BLaER1 (cell line): ENCODE results near the gene RACGAP1.

Experiments
- H3K27ac ChIP-seq: shearing (Covaris generic); formaldehyde crosslinking; 2 replicates; pipeline ENCODE4 v1.8.1; 2022
- H3K27me3 ChIP-seq: shearing (Covaris generic); formaldehyde crosslinking; 2 replicates; pipeline ENCODE4 v1.8.1; 2022
- H3K36me3 ChIP-seq: shearing (Covaris generic); formaldehyde crosslinking; 2 replicates; pipeline ENCODE4 v1.8.1; 2022
- H3K4me1 ChIP-seq: shearing (Covaris generic); formaldehyde crosslinking; 2 replicates; pipeline ENCODE4 v1.8.1; 2022
- H3K4me2 ChIP-seq: shearing (Covaris generic); formaldehyde crosslinking; 2 replicates; pipeline ENCODE4 v1.8.1; 2022
- H3K4me3 ChIP-seq: shearing (Covaris generic); formaldehyde crosslinking; 2 replicates; pipeline ENCODE4 v1.8.1; 2022
- H3K9ac ChIP-seq: shearing (Covaris generic); formaldehyde crosslinking; 2 replicates; pipeline ENCODE4 v1.8.1; 2022
- H3K9me3 ChIP-seq: shearing (Covaris generic); formaldehyde crosslinking; 2 replicates; pipeline ENCODE4 v1.8.1; 2022
- H4K20me1 ChIP-seq: shearing (Covaris generic); formaldehyde crosslinking; 2 replicates; pipeline ENCODE4 v1.8.1; 2022
- Cebpa-rat ChIP-seq: shearing (Covaris generic); IDR thresholded peaks from 2 replicates; pipeline ENCODE4 v1.8.1; 2022

RACGAP1 gene

DNA sequence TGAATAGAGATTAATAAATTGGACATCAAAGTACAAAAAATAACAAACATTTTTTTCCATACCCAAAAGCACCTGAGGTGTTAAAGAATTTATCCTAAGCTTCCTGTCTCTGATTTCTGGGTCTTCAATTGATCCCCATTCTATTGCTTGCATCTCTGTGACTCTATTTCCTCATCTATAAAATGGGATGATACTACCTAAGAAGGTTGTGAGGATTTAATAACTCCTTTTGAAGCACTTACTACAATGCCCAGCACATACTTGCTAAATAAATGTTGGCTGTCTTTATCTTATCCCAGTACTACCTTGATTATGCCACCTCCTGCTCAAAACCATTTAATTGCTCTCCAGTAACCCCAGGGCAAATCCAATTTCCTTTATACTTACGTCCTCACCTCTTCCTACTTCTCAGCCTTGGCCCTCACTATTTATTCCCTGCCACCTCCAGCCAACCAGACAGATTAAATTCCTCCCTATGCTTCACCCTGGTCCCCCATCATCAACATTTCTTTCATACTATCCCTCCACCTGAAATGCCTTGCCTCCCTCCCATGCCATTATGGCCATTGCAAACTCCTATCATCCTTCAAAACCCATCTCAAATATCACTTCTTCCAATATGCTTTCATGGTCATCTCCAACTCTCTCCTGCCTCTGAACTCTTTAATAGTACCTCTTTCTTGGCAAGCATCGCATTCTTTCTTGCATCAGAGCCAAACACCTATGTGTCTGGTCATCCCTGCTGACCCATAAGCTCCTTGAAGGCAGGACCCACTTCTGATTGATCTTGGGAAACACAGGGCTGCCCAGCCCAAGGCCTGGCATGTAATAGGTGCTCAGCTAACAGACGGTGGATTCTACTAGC is 24.2 kb upstream of the RACGAP1 start:
- no peak for TF ChIP-seq Cebpa-rat
- Histone ChIP-seq H3K9me3 (no peaks in the 10 kb centered on the region), H3K9ac (no peak overlapping the region), H3K4me2 (no peak overlapping the region), H4K20me1 (no peaks in the 10 kb centered on the region; the same call in 1 of the 2 replicates), H3K4me1 (no peaks in the 10 kb centered on the region), H3K36me3 (no peaks in the 10 kb centered on the region), H3K27ac (no peak overlapping the region), H3K4me3 (no peak overlapping the region), H3K27me3 (peaks cover 47% of the 10 kb centered on the region)

DNA sequence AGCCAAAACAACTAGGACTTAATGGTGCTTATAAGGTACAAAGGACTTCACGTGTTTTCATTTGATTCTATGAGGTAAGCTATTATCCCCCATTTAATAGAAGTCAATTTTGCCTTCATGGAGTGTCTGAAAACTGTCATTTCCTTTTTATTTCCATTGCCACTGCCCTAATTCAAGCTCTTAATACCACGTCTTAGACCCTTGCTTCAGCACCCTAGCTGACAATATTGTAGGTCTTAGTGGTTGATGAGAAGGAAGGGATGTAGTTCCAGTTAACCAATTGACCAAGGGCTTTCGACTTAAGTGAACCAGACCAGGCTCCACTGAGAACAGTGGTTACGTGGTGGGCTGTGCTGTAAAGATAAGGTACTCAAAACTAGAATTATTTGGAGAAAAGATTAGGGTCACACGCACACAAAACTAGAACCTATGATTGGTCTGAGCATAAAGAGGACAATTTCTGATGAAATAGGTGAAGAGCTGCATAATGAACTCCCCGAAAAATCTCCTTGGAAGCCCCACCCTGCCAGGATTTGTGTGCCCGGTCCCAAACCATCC is 22.5 kb upstream of the RACGAP1 start:
- Histone ChIP-seq H3K27me3 (peaks cover 43% of the 10 kb centered on the region), H3K4me1 (no peaks in the 10 kb centered on the region), H3K4me3 (no peak overlapping the region), H3K27ac (no peak overlapping the region), H3K36me3 (no peaks in the 10 kb centered on the region), H4K20me1 (no peaks in the 10 kb centered on the region; the same call in 1 of the 2 replicates), H3K9me3 (no peaks in the 10 kb centered on the region), H3K4me2 (no peak overlapping the region), H3K9ac (no peak overlapping the region)
- no peak for TF ChIP-seq Cebpa-rat

DNA sequence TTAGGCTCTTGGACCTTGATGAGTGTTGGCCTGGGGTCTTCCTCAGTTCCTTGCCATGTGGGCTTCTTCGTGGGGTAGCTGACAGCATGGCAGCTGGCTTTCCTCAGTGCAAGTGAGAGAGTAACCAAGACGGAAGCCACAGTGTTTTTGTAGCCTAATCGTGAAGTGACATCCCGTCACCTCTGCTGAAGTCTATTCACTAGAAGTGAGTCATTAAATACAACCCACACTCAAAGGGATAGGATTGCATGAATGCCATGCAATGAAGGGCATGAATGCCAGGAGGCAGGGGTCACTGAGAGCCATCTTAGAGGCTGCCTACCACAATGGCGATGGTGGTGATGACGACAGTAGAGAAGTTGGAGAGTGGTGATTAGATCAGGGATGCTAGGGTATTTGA is 18.6 kb upstream of the RACGAP1 start:
- Histone ChIP-seq H3K4me3 (no peak overlapping the region), H4K20me1 (no peaks in the 10 kb centered on the region), H3K27ac (no peak overlapping the region), H3K36me3 (no peaks in the 10 kb centered on the region), H3K4me2 (no peak overlapping the region), H3K9me3 (no peaks in the 10 kb centered on the region), H3K4me1 (no peaks in the 10 kb centered on the region), H3K27me3 (peaks cover 5% of the 10 kb centered on the region; the same call in 1 of the 2 replicates), H3K9ac (no peak overlapping the region)
- no peak for TF ChIP-seq Cebpa-rat

DNA sequence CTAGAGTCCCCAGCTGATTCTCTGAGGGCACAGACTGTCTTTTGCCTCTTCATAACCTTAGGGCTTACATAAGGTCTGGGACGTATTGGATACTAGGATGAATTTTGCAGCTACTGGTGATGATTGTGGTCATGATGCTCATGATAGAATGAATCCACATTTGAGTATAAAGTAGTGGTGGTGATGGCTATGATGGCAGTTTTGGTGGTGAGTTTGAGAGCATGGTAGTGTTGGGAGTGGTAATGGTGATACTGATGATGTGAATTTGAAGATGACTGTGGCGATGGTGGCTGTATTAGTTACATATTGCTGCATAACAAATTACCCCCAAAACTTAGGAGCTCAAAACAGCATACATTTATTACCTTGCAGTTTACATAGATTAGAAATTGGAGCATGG is 18.0 kb upstream of the RACGAP1 start:
- no peak for TF ChIP-seq Cebpa-rat

DNA sequence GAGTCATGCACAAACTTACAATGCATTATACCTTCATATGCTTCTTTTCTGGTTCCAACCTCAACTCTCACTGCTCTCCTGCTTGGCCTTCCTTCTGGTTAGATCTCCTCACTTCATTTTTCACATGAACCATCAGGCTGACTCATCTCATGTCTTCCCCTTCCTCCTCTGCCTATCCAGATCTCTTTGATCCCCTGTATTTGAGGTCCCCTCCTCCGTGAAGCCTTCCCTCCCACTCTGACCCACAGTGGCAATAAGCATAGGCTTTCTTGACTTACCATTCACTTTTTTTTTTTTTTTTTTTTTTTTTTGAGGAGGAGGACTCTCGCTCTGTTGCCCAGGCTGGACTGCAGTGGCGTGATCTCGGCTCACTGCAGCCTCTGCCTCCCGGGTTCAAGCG is 17.4 kb upstream of the RACGAP1 start:
- no peaks in the 10 kb centered on the region for H3K36me3 ChIP-seq
- H3K27ac ChIP-seq = no peak overlapping the region
- no peak overlapping the region for H3K9ac ChIP-seq
- H3K9me3 ChIP-seq = no peaks in the 10 kb centered on the region
- H3K4me2 ChIP-seq = no peak overlapping the region
- H3K4me1 ChIP-seq = no peaks in the 10 kb centered on the region
- no peaks in the 10 kb centered on the region for H3K27me3 ChIP-seq
- no peak for TF ChIP-seq Cebpa-rat
- no peak overlapping the region for H3K4me3 ChIP-seq
- no peaks in the 10 kb centered on the region for H4K20me1 ChIP-seq

More for the DNA sequence above, 18.0 kb upstream of the RACGAP1 start:
- no peak overlapping the region for H3K4me2 ChIP-seq
- H3K27ac ChIP-seq = no peak overlapping the region
- H3K9ac ChIP-seq = no peak overlapping the region
- no peaks in the 10 kb centered on the region for H3K9me3 ChIP-seq
- no peaks in the 10 kb centered on the region for H4K20me1 ChIP-seq
- no peaks in the 10 kb centered on the region for H3K4me1 ChIP-seq
- no peak overlapping the region for H3K4me3 ChIP-seq
- H3K27me3 ChIP-seq = no peaks in the 10 kb centered on the region
- no peaks in the 10 kb centered on the region for H3K36me3 ChIP-seq

DNA sequence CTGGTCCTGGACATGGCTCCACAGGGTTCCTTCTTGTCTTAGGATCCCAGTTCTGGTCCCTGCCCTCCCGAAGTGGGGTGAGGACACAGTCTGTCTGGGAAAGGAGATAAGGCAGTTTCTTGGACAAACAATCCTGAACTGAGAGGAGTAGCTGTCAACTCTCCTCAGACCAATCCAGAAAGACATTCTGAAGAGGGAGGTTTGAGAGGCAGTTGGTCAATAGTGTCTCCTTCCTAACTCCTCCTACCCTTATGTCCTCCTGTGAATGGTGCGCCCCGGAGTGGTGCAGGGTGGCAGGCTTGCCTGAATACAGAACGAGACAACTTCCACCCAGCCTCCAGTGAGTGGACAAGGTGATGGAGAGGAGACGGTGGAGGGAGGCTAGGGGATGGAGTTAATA is 16.7 kb upstream of the RACGAP1 start:
- Histone ChIP-seq H3K4me2 (no peak overlapping the region), H3K4me3 (no peak overlapping the region), H3K36me3 (no peaks in the 10 kb centered on the region), H3K27ac (no peak overlapping the region), H3K4me1 (no peaks in the 10 kb centered on the region), H4K20me1 (no peaks in the 10 kb centered on the region), H3K9me3 (no peaks in the 10 kb centered on the region), H3K9ac (no peak overlapping the region), H3K27me3 (no peaks in the 10 kb centered on the region)
- no peak for TF ChIP-seq Cebpa-rat

DNA sequence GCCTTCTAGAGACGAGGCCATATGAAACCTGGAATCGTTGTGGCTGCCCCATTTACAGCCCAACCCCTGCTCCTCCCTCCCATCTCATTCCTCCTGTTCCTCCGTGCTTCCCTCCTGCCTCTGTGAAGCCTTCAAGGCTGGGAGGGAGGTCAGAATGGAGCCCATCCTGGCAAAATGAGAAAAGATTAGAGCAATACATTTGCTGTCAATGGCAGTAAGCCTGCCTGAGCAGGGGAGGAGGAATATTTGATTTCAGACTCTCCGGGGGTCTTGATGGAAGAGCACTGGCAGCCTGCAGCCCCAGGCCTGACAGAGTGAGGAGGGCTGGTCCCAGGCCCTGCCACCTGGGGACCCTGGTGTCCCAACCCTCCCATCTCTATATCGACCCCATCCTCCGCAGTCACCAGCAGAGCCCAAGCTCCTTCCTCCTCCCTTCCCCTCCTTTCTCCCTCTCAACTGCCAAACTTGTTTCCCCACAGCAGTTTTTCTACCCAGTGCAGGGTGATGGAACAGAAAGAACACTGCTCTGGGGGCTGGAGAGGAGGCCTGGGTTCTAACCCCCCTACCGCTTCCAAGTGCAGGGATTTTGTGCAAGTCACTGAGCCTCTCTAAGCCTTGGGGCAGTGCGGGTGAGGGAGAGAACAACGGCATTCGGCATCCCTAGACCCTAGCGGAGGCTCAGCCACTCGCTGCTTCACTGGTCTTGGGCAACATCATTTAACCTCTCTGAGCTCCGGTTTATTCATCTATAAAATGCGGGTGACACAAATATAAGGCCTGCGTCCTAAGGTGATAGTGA is 16.0 kb upstream of the RACGAP1 start:
- Histone ChIP-seq H3K9ac (no peak overlapping the region; the same call in 1 of the 2 replicates), H3K4me2 (no peak overlapping the region), H3K9me3 (no peaks in the 10 kb centered on the region), H3K27me3 (no peaks in the 10 kb centered on the region), H3K27ac (no peak overlapping the region), H3K36me3 (no peaks in the 10 kb centered on the region), H3K4me1 (no peaks in the 10 kb centered on the region), H3K4me3 (no peak overlapping the region), H4K20me1 (no peaks in the 10 kb centered on the region)
- TF ChIP-seq Cebpa-rat = no peak

DNA sequence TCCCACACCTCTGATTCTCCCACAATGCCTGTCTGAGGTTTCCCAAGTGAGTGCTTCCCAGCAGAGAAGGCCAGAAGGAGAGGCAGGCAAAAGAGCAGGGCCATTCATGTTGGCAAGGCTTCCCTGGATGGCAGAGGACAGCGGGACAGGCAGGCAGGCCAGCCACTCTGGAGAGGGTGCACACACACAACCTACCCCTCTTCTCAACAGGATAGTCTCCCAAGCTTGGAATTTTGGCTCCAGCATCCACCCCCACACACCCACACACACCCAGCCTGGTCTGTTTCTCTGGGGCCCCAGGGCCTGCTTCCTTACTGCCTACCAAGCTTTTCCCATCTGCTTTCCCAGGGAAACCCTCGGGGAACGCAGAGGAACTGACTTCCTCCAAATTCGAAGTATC is 15.4 kb upstream of the RACGAP1 start:
- Histone ChIP-seq H3K4me2 (no peak overlapping the region), H3K4me3 (no peak overlapping the region)
- no peak for TF ChIP-seq Cebpa-rat

DNA sequence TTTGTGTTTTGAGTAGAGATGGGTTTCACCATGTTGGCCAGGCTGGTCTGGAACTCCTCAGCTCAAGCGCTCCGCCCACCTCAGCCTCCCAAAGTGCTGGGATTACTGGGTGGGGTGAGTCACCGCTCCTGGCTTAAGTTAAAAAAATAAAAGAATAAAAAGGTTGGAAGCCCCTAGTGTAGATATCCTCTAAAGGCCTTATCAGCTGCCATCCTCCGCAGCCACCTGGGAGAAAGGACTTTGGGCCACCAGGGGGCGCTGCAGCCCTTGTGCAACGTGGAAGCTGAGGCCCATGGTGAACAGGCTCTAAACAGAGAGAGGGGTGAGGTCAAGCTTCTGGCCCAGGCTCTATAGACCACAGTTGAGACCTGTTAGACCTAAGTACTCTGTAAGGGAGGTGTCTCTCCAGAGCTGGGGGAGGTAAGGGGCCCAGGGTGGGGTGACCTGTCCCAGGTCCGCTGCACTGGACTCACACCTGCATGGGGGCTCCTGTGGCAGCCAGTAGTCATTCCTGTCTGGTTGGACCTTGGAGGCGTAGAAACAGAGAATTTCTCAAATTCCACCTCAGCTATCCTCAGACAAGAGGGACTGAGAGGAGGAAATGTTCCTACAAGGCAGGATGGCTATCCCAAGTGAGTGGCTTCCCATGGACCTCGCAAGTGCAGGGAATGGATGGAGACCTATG is 14.0 kb upstream of the RACGAP1 start:
- H3K9me3 ChIP-seq = no peaks in the 10 kb centered on the region
- no peak overlapping the region for H3K9ac ChIP-seq
- no peak for TF ChIP-seq Cebpa-rat
- no peak overlapping the region for H3K4me2 ChIP-seq
- H3K27ac ChIP-seq = no peak overlapping the region
- no peaks in the 10 kb centered on the region for H3K27me3 ChIP-seq
- H4K20me1 ChIP-seq = no peaks in the 10 kb centered on the region
- no peaks in the 10 kb centered on the region for H3K36me3 ChIP-seq
- no peaks in the 10 kb centered on the region for H3K4me1 ChIP-seq
- no peak overlapping the region for H3K4me3 ChIP-seq

More for the DNA sequence above, 15.4 kb upstream of the RACGAP1 start:
- H4K20me1 ChIP-seq = no peaks in the 10 kb centered on the region
- no peaks in the 10 kb centered on the region for H3K36me3 ChIP-seq
- no peak overlapping the region for H3K9ac ChIP-seq
- H3K27me3 ChIP-seq = no peaks in the 10 kb centered on the region
- no peaks in the 10 kb centered on the region for H3K9me3 ChIP-seq
- no peak overlapping the region for H3K27ac ChIP-seq
- H3K4me1 ChIP-seq = no peaks in the 10 kb centered on the region
